ENCODE results near the gene HORMAD2. TPM values are rescaled to one million over a fixed set of nuclear protein-coding genes. Genes with fewer than 3 reads are reported as not detected.

HORMAD2 gene
- total RNA-seq, 3 donors from 2014 or later = not detected

DNA sequence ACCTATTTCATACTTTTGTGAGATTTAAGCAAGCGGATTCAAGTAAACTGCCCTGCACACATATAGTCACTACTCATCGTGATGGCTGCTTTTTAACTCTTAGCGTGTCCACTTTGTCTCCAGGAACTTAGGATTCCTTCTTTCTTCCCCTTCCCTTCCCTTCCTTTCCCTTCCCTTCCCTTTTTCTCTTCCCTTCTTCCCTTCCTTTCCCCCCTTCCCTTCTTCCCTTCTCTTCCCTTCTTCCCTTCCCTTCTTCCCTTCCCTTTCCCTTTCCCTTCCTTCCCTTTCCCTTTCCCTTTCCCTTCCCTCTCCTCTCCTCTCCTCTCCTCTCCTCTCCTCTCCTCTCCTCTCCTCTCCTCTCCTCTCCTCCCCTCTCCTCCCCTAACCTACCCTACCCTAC, 100.4 kb downstream of the HORMAD2 start:
- Histone ChIP-seq H3K4me3 (no peak overlapping the region), H3K27ac (no peak overlapping the region), H3K36me3 (no peaks in the 10 kb centered on the region), H3K27me3 (no peaks in the 10 kb centered on the region), H3K9me3 (no peaks in the 10 kb centered on the region), H3K4me1 (no peaks in the 10 kb centered on the region)
- no peak for DNase-seq (ENCODE audit: low spot score in 2 of 2)
- TF ChIP-seq, protein P1, sequence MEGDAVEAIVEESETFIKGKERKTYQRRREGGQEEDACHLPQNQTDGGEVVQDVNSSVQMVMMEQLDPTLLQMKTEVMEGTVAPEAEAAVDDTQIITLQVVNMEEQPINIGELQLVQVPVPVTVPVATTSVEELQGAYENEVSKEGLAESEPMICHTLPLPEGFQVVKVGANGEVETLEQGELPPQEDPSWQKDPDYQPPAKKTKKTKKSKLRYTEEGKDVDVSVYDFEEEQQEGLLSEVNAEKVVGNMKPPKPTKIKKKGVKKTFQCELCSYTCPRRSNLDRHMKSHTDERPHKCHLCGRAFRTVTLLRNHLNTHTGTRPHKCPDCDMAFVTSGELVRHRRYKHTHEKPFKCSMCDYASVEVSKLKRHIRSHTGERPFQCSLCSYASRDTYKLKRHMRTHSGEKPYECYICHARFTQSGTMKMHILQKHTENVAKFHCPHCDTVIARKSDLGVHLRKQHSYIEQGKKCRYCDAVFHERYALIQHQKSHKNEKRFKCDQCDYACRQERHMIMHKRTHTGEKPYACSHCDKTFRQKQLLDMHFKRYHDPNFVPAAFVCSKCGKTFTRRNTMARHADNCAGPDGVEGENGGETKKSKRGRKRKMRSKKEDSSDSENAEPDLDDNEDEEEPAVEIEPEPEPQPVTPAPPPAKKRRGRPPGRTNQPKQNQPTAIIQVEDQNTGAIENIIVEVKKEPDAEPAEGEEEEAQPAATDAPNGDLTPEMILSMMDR (IDR thresholded peaks at IDR 0.05) = no peak
- TF ChIP-seq POLR2AphosphoS5 (IDR thresholded peaks at IDR 0.05) = no peak
- no peak for TF ChIP-seq POLR2A (IDR thresholded peaks at IDR 0.05)
- intact Hi-C loops (cut with DNase I; ENCODE audit: low total_unique reads) = no loop called here

DNA sequence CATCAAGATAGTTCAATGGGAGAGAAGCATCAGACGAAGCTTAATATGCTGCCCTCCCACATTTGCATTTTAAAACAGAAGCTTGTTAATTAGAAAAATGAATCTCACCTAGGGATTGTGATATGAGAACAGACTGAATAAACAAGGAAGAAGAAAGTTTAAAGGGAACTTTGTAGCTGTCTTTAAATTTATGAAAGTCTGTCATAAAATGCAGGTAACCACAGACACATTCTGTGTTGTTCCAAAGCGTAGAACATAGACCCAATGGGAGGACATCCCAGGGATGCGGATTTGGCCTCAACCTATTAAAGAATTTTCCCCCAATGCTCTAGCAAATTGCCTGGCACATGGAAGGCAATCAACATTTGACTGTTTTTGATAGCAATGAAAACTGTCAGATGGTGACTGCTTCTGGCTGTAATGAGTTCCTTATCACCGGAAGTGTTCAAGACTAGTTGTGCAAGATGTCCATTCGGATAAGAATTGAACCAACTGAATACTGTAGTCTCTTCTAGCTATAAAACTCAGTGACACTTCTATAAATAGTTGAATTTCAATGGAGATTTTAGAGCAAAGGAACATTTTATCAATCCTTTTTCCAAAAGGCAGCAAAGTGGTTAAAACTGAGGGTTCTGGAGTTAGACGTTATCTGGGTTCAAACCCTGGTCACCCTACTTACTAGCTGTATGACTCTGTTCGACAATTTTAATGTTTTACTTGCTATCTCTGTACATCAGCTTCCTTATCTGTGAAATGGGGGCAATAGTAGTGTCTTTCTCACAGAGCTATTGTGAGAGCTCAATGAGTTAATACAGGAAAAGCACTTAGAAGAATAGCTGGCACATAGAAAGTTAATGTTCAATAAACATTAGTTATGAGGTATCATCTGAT, 101.4 kb downstream of the HORMAD2 start:
- no peak for TF ChIP-seq POLR2AphosphoS5 (IDR thresholded peaks at IDR 0.05)
- no peak for TF ChIP-seq POLR2A (IDR thresholded peaks at IDR 0.05)
- TF ChIP-seq, protein P1 (IDR thresholded peaks at IDR 0.05) = no peak
- no peaks in the 10 kb centered on the region for H3K4me1 ChIP-seq
- no peak overlapping the region for H3K4me3 ChIP-seq
- DNase-seq (ENCODE audit: low spot score in 2 of 2) = no peak
- intact Hi-C loops (cut with DNase I; ENCODE audit: low total_unique reads) = no loop called here
- H3K27me3 ChIP-seq = no peaks in the 10 kb centered on the region
- H3K27ac ChIP-seq = no peak overlapping the region
- H3K9me3 ChIP-seq = no peaks in the 10 kb centered on the region
- no peaks in the 10 kb centered on the region for H3K36me3 ChIP-seq

DNA sequence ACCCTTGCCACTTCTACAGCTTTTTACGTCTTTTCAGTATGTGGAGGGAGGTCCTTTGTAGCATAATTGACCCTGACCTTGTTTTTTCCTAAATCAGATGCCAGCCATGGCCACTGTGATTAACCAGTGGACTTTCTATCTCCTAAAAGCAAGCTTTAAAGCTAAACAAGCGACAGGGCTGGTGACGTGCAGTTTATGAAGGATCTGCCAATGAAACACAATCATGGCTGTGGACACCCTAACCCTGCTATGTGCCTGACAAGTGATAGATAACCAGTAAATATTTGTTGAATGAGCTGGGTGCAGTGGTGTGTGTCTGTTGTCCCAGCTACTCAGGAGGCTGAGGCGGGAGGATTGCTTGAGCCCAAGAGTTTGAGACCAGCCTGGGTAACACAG, 102.1 kb downstream of the HORMAD2 start:
- no peaks in the 10 kb centered on the region for H3K27me3 ChIP-seq
- H3K9me3 ChIP-seq = no peaks in the 10 kb centered on the region
- DNase-seq (ENCODE audit: low spot score in 2 of 2) = no peak
- H3K4me1 ChIP-seq = no peaks in the 10 kb centered on the region
- H3K27ac ChIP-seq = no peak overlapping the region
- no peaks in the 10 kb centered on the region for H3K36me3 ChIP-seq
- no peak overlapping the region for H3K4me3 ChIP-seq
- intact Hi-C loops (cut with DNase I; ENCODE audit: low total_unique reads) = no loop called here
- no peak for TF ChIP-seq POLR2AphosphoS5 (IDR thresholded peaks at IDR 0.05)
- TF ChIP-seq, protein P1 (IDR thresholded peaks at IDR 0.05) = no peak
- TF ChIP-seq POLR2A (IDR thresholded peaks at IDR 0.05) = no peak

DNA sequence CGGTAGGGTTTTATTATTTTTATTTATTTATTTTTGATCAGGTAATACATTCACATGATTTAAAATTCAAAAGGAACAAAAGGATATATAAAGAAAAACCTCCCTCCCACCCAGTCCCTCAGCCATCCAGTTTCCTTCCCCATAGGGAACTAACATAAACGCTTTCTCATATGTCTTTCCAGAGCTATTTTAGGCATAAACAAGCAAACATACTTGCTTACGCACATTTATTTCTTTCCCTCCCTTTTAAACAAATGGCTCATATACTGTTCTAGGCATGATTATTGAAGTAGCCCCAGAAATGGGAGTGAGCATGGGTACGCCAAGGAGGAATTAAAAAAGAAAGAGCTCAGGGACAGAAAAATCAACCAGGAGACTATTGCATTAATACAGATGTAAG, 102.6 kb downstream of the HORMAD2 start:
- Histone ChIP-seq H3K27ac (no peak overlapping the region), H3K27me3 (no peaks in the 10 kb centered on the region), H3K4me1 (no peaks in the 10 kb centered on the region), H3K36me3 (no peaks in the 10 kb centered on the region), H3K9me3 (no peaks in the 10 kb centered on the region), H3K4me3 (no peak overlapping the region)
- DNase-seq (ENCODE audit: low spot score in 2 of 2) = no peak
- intact Hi-C loops (cut with DNase I; ENCODE audit: low total_unique reads) = no loop called here
- TF ChIP-seq POLR2AphosphoS5 (IDR thresholded peaks at IDR 0.05) (no peak), POLR2A (IDR thresholded peaks at IDR 0.05) (no peak)
- TF ChIP-seq, protein P1 (IDR thresholded peaks at IDR 0.05) = no peak

DNA sequence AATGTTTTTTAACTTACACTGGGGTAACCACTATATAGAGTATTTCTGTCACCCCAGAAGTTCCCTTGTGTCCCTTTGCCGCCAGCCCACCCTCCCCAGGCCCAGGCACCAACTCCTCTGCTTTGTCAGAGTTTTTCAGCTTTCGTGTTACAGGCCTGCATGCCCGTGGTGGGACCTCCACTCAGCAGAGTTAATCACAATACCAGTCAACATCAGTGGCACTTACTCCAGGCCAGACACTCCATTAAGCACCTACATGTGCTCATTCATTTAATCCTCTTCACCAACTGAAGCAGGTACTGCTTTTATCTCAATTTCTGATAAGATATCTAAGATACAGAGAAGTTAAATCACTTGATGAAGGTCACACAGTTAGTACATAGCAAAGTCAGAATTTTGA, 103.0 kb downstream of the HORMAD2 start:
- H3K27ac ChIP-seq = no peak overlapping the region
- intact Hi-C loops (cut with DNase I; ENCODE audit: low total_unique reads) = no loop called here
- H3K4me1 ChIP-seq = no peaks in the 10 kb centered on the region
- H3K4me3 ChIP-seq = no peak overlapping the region
- H3K27me3 ChIP-seq = no peaks in the 10 kb centered on the region
- TF ChIP-seq POLR2A (IDR thresholded peaks at IDR 0.05) = no peak
- TF ChIP-seq, protein P1 (IDR thresholded peaks at IDR 0.05) = no peak
- no peak for TF ChIP-seq POLR2AphosphoS5 (IDR thresholded peaks at IDR 0.05)
- no peaks in the 10 kb centered on the region for H3K36me3 ChIP-seq
- no peaks in the 10 kb centered on the region for H3K9me3 ChIP-seq
- no peak for DNase-seq (ENCODE audit: low spot score in 2 of 2)
